Endothelial cell of umbilical vein (primary cell): ENCODE measurements around the gene CLTCL1. TPM values are rescaled to one million over a fixed set of nuclear protein-coding genes. Genes with fewer than 3 reads are reported as not detected.
A peak's percentile ranks its signal among the peaks of the same experiment; 100 is the strongest.

Source experiments
- BruUV-seq: library from RNA; stranded (reverse); fragments of 400-500 nt; replicated peaks from 2 replicates; lab custom pipeline; 2021; lab: Mats Ljungman, UMichigan
- CTCF ChIA-PET: fragments of 300-600, 350-600 bp; sonication (Branson Sonifier 250); formaldehyde crosslinking; loops from one replicate; lab custom pipeline; 2021; ENCODE audit warnings: antibody characterized with exemption, inconsistent platforms; lab: Charles Lee
- POLR2A ChIA-PET: fragments of 300-600, 350-600 bp; sonication (Branson Sonifier 250); formaldehyde crosslinking; loops from one replicate; lab custom pipeline; 2021; ENCODE audit warnings: antibody characterized with exemption, inconsistent platforms; lab: Charles Lee
- DNase-seq: peaks from one replicate; pipeline ENCODE4 v3.0.0-alpha.2; 2011; ENCODE audit warnings: low read depth, low spot score
- FAIRE-seq: peaks from 2 replicates; lab custom pipeline; 2011; peaks lifted over from hg19 to GRCh38; lab: Jason Lieb, UNC
- H2AFZ ChIP-seq: 2 replicates; pipeline ENCODE4 v1.6.0; 2012; ENCODE audit warnings: low read depth, low read length, control low read depth, inconsistent platforms
- H3K27ac ChIP-seq: 2 replicates; pipeline ENCODE4 v1.5.1; 2011; ENCODE audit warnings: low read depth, mild to moderate bottlenecking, control low read depth, low read length, moderate library complexity; ENCODE audit not compliant: insufficient read depth
- H3K27me3 ChIP-seq, 2 experiments: 2 replicates each; pipeline versions ENCODE4 v1.6.0 to v1.6.1; 2011; ENCODE audit warnings: low read length in 2 of 2, mixed read lengths in 1 of 2; ENCODE audit not compliant: control insufficient read depth in 2 of 2, insufficient read depth in 2 of 2
- H3K36me3 ChIP-seq, 2 experiments: 2 replicates in 1 of 2; 3 replicates in 1 of 2; pipeline ENCODE4 v1.5.1; 2011; ENCODE audit warnings: low read length in 2 of 2, mild to moderate bottlenecking in 1 of 2, moderate library complexity in 1 of 2; ENCODE audit not compliant: control insufficient read depth in 2 of 2, insufficient read depth in 2 of 2; ENCODE audit errors: extremely low read depth in 1 of 2
- H3K4me1 ChIP-seq: 3 replicates; pipeline ENCODE4 v1.5.1; 2011; ENCODE audit warnings: mild to moderate bottlenecking, low read length; ENCODE audit not compliant: control insufficient read depth, insufficient read depth; ENCODE audit errors: extremely low read depth
- H3K4me2 ChIP-seq: 2 replicates; pipeline ENCODE4 v1.6.1; 2011; ENCODE audit warnings: low read length, control low read depth, mixed read lengths; ENCODE audit not compliant: insufficient read depth
- H3K4me3 ChIP-seq, 3 experiments: fragments of 200-600 bp in 1 of 3; sonication (generic), shearing (Covaris generic) in 1 of 3; replicated peaks in 1 of 3; 2 replicates each; pipeline ENCODE4 v1.5.1; 2011 to 2016; ENCODE audit warnings: control low read depth in 3 of 3, low read length in 3 of 3, mild to moderate bottlenecking in 2 of 3, inconsistent platforms in 1 of 3, low read depth in 1 of 3, moderate library complexity in 1 of 3; ENCODE audit not compliant: insufficient read depth in 1 of 3
- H3K79me2 ChIP-seq: 2 replicates; pipeline ENCODE4 v1.6.0; 2012; ENCODE audit warnings: low read length, inconsistent platforms; ENCODE audit not compliant: control insufficient read depth, insufficient read depth
- H3K9ac ChIP-seq: replicated peaks from 2 replicates; pipeline ENCODE3; 2011; ENCODE audit warnings: low read length, control low read depth; ENCODE audit not compliant: insufficient read depth; ENCODE audit errors: extremely low read depth
- H3K9me1 ChIP-seq: replicated peaks from 3 replicates; pipeline ENCODE4 v1.6.0; 2011; ENCODE audit warnings: mild to moderate bottlenecking, low read length; ENCODE audit not compliant: control insufficient read depth, insufficient read depth; ENCODE audit errors: extremely low read depth
- H3K9me3 ChIP-seq: replicated peaks from 2 replicates; pipeline ENCODE4 v1.5.1; 2012; ENCODE audit warnings: low read length, inconsistent platforms; ENCODE audit not compliant: control insufficient read depth, insufficient read depth
- H4K20me1 ChIP-seq: replicated peaks from 2 replicates; pipeline ENCODE3; 2011; ENCODE audit warnings: mild to moderate bottlenecking, low read length; ENCODE audit not compliant: control insufficient read depth, insufficient read depth; ENCODE audit errors: extremely low read depth
- EZH2 ChIP-seq: IDR thresholded peaks from 2 replicates; pipeline ENCODE4 v1.6.1; 2012; ENCODE audit warnings: borderline replicate concordance, low read depth, mild to moderate bottlenecking, moderate library complexity, low read length, inconsistent platforms; ENCODE audit not compliant: severe bottlenecking
- FOS ChIP-seq: IDR thresholded peaks from 2 replicates; pipeline ENCODE4 v1.6.1; 2011; ENCODE audit warnings: mild to moderate bottlenecking, low read length, moderate library complexity, borderline replicate concordance; ENCODE audit not compliant: insufficient read depth
- GATA2 ChIP-seq: IDR thresholded peaks from 2 replicates; pipeline ENCODE4 v1.7.0; 2011; ENCODE audit warnings: low read depth, mild to moderate bottlenecking, moderate library complexity, mixed read lengths, low read length; ENCODE audit not compliant: insufficient read length, insufficient read depth
- JUN ChIP-seq: IDR thresholded peaks from 2 replicates; pipeline ENCODE4 v1.6.1; 2011; ENCODE audit warnings: borderline replicate concordance, low read depth; ENCODE audit not compliant: insufficient read length, insufficient read depth
- MYC ChIP-seq: IDR thresholded peaks from one replicate; pipeline ENCODE4 v1.6.1; 2011; ENCODE audit warnings: mild to moderate bottlenecking, low read depth, low read length
- POLR2A ChIP-seq: IDR thresholded peaks from 2 replicates; pipeline ENCODE4 v1.6.1; 2012; ENCODE audit warnings: low read depth, mild to moderate bottlenecking, control low read depth, low read length
- POLR2AphosphoS5 ChIP-seq: IDR thresholded peaks from 2 replicates; pipeline ENCODE4 v1.6.1; 2012; ENCODE audit warnings: low read depth, mild to moderate bottlenecking, control low read depth, low read length, moderate library complexity; ENCODE audit not compliant: insufficient read depth
- dilution Hi-C: fragments of 300-500 bp; cut with MboI; formaldehyde crosslinking; loops from one replicate; pipeline ENCODE4 v1.15.0; 2019; ENCODE audit warnings: low sequenced_read_pairs; ENCODE audit not compliant: extremely low pct_ligation_motif_present
- intact Hi-C: fragments of 100-400 bp; cut with micrococcal nuclease; formaldehyde crosslinking; loops from one replicate; pipeline ENCODE4 v1.10.0; 2022
- polyA plus RNA-seq, 4 experiments: library from polyadenylated mRNA; depleted of rRNA in 3 of 4; stranded (reverse) in 3 of 4; unstranded in 1 of 4; fragments of >200 nt; gene quantifications; 2 replicates each; pipeline versions ENCODE4 v1.2.1 to v1.2.3, GENCODE V29; 2011 to 2012; ENCODE audit warnings: missing spikeins in 1 of 4
- total RNA-seq: library from RNA; stranded (reverse); gene quantifications from 2 replicates; pipeline ENCODE4 v1.2.3, GENCODE V29; 2021
- TF ChIP-seq, protein P1 (sequence below), 2 donors: IDR thresholded peaks; 1 replicate in 1 of 2; 2 replicates in 1 of 2; pipeline ENCODE4 v1.5.1; 2011; ENCODE audit warnings: low read length in 2 of 2, mild to moderate bottlenecking in 2 of 2, moderate library complexity in 2 of 2, control low read depth in 1 of 2, inconsistent platforms in 1 of 2, low read depth in 1 of 2; ENCODE audit not compliant: insufficient read depth in 1 of 2; ENCODE audit errors: extremely low read depth in 1 of 2
- TF ChIP-seq, protein P2 (sequence below): IDR thresholded peaks from 2 replicates; pipeline ENCODE4 v1.6.1; 2011; ENCODE audit not compliant: insufficient read depth, insufficient read length

CLTCL1 gene
- total and polyA plus RNA-seq, 2 donors (not counting 3 experiments of a cell fraction or from before 2014, with no cell fraction given): 5.0 to 6.2 TPM

DNA sequence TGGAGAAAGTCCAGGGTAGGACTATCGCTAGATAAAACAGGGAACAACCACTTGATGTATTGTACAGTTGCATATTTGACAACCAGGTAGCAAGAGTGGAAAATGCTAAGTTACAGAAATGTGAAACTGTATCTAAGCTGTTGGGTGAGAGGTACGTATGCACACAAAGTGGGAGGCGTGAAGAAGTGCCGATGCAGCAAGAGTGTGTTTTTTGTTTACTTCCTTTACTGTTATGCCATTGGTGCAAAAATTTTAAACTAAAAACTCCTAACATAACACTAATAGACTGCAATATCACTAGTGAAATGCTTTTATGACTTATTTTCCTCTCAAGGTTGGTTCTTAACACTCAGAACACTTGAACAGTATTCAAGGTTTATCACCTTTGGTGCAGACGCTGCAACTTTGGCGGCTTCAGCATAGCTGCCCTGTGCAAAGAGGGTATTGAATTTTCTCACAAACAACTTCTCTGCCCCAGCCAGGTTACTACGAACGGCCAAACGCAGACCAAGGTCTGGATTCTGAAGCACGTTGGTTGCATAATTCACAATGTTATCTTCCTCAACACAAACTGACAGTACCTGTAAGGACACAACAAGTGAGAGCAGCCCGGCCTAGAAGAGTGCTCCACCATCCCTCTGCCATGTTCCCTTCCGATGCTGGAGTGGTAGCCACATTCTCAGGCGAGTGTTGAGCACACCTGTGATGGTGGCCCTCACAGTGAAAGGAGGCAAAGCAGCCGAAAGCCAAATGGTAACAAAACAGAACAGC, 57.2 kb downstream of the CLTCL1 start:
- CTCF ChIA-PET: no interaction called here
- POLR2A ChIA-PET: no interaction called here

More for the DNA sequence above, 57.2 kb downstream of the CLTCL1 start:
- dilution Hi-C loops: no loop called here
- no peaks in the 10 kb centered on the region for H3K36me3 ChIP-seq
- BruUV-seq: no TSS peak
- intact Hi-C loops: no loop called here
- H3K9me3 ChIP-seq: no peaks in the 10 kb centered on the region
- H3K9me1 ChIP-seq: no peaks in the 10 kb centered on the region
- no peak overlapping the region for H3K27ac ChIP-seq
- TF ChIP-seq POLR2AphosphoS5: no peak
- no peak for TF ChIP-seq FOS
- TF ChIP-seq MYC: no peak
- TF ChIP-seq, protein P1, sequence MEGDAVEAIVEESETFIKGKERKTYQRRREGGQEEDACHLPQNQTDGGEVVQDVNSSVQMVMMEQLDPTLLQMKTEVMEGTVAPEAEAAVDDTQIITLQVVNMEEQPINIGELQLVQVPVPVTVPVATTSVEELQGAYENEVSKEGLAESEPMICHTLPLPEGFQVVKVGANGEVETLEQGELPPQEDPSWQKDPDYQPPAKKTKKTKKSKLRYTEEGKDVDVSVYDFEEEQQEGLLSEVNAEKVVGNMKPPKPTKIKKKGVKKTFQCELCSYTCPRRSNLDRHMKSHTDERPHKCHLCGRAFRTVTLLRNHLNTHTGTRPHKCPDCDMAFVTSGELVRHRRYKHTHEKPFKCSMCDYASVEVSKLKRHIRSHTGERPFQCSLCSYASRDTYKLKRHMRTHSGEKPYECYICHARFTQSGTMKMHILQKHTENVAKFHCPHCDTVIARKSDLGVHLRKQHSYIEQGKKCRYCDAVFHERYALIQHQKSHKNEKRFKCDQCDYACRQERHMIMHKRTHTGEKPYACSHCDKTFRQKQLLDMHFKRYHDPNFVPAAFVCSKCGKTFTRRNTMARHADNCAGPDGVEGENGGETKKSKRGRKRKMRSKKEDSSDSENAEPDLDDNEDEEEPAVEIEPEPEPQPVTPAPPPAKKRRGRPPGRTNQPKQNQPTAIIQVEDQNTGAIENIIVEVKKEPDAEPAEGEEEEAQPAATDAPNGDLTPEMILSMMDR (IDR thresholded peaks at IDR 0.05; ENCODE audit: extremely low read depth in 1 of 2, insufficient read depth in 1 of 2, low read depth in 1 of 2, low read length in 2 of 2): no peak
- TF ChIP-seq JUN: no peak
- TF ChIP-seq GATA2: no peak
- TF ChIP-seq, protein P2, sequence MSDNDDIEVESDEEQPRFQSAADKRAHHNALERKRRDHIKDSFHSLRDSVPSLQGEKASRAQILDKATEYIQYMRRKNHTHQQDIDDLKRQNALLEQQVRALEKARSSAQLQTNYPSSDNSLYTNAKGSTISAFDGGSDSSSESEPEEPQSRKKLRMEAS: no peak
- TF ChIP-seq EZH2: no peak
- no peak for TF ChIP-seq POLR2A
- DNase-seq: no peak
- no peaks in the 10 kb centered on the region for H3K27me3 ChIP-seq
- no peaks in the 10 kb centered on the region for H3K4me1 ChIP-seq
- H4K20me1 ChIP-seq: no peaks in the 10 kb centered on the region
- H3K4me2 ChIP-seq: no peak overlapping the region
- no peak overlapping the region for H2AFZ ChIP-seq
- peak; percentile 18 for FAIRE-seq
- H3K9ac ChIP-seq: no peak overlapping the region
- no peak overlapping the region for H3K4me3 ChIP-seq
- H3K79me2 ChIP-seq: no peaks in the 10 kb centered on the region
